Measurements from ENCODE around the gene TMEM147. TPM values are rescaled to one million over a fixed set of nuclear protein-coding genes. Genes with fewer than 3 reads are reported as not detected.

The TMEM147 gene
- total and polyA plus RNA-seq, 2 of the 4 experiments (the other 2 are of a cell fraction), result 67.6 to 108 TPM

DNA sequence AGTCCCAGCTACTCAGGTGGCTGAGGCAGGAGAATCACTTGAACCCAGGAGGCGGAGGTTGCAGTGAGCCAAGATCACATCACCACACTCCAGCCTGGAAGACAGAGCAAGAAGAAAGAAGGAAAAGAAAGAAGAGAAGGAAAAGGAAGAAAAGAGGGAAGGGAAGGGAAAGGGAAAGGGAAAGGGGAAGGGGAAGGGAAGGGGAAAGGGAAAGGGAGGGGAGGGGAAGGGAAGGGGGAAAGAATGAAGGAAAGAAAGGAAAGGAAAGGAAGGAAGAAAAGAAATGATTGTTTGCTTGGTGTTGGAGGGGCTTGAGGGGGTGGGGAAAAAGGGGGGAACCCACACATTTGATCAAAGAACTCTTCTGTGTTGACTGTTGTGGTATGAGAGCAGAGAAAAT is 50.5 kb downstream of the TMEM147 start:
- H3K23ac ChIP-seq (ENCODE audit: low read depth, low read length), result no peak overlapping the region
- H4K20me1 ChIP-seq (ENCODE audit: insufficient read depth, low read length), result no peaks in the 10 kb centered on the region
- DNase-seq, result no peak
- H3K27ac ChIP-seq (ENCODE audit: insufficient read depth, low read length), result no peak overlapping the region
- dilution Hi-C loops (cut with HindIII; ENCODE audit: low sequenced_read_pairs, unreplicated experiment) (no loop called here), in situ Hi-C loops (cut with MboI; ENCODE audit: low sequenced_read_pairs) (loop anchor here (25.0 kb wide), 1 partner anchor 259 kb away; the partner anchor contains the start of genes CD22 and FFAR1), intact Hi-C loops (cut with micrococcal nuclease) (no loop called here)
- no TSS peak for BruUV-seq (replicated peaks)
- H2AFZ ChIP-seq (replicated peaks; ENCODE audit: low read length, poor library complexity), result no peak overlapping the region
- H2BK15ac ChIP-seq (ENCODE audit: low read depth, low read length), result no peak overlapping the region
- no peak overlapping the region for H4K5ac ChIP-seq (ENCODE audit: low read depth, low read length)
- H2BK120ac ChIP-seq (ENCODE audit: low read depth, low read length), result no peak overlapping the region
- no CpG with 5 or more reads among the region's 1 CpG for WGBS, 2 experiments (ENCODE audit: extremely low coverage in 2 of 2, insufficient read length in 1 of 2)
- H3K18ac ChIP-seq (ENCODE audit: low read depth, low read length), result no peak overlapping the region
- no peak overlapping the region for H4K91ac ChIP-seq (ENCODE audit: insufficient read depth, low read depth, low read length)
- H4K8ac ChIP-seq (ENCODE audit: low read depth in 2 of 2, low read length in 2 of 2), result no peak overlapping the region
- H3K9me3 ChIP-seq (ENCODE audit: control insufficient read depth, insufficient read depth, low read length), result no peaks in the 10 kb centered on the region
- no peaks in the 10 kb centered on the region for H3K79me1 ChIP-seq (ENCODE audit: low read depth in 1 of 2, low read length in 2 of 2)
- ChIA-PET POLR2A (ENCODE audit: unreplicated experiment) (no interaction called here), CTCF (no interaction called here)
- TF ChIP-seq CHD1 (IDR thresholded peaks at IDR 0.05; ENCODE audit: low read depth, low read length) (no peak), RAD21 (IDR thresholded peaks at IDR 0.05; ENCODE audit: low read length) (no peak), RFX5 (IDR thresholded peaks at IDR 0.05; ENCODE audit: low read depth, low read length) (no peak), SMC3 (IDR thresholded peaks at IDR 0.05; ENCODE audit: low read depth, low read length) (no peak), FOS (IDR thresholded peaks at IDR 0.05; ENCODE audit: low read depth, low read length) (no peak), MXI1 (IDR thresholded peaks at IDR 0.05; ENCODE audit: borderline replicate concordance, low read depth, low read length) (no peak), MAZ (IDR thresholded peaks at IDR 0.05; ENCODE audit: borderline replicate concordance, low read depth, low read length) (no peak), POLR2A (IDR thresholded peaks at IDR 0.05; ENCODE audit: low read depth, low read length) (no peak), MAFK (IDR thresholded peaks at IDR 0.05; ENCODE audit: low read depth, low read length) (no peak), RCOR1 (IDR thresholded peaks at IDR 0.05; ENCODE audit: insufficient replicate concordance, low read length) (no peak), BHLHE40 (IDR thresholded peaks at IDR 0.05; ENCODE audit: low read depth, low read length) (no peak)
- TF ChIP-seq, protein P1, sequence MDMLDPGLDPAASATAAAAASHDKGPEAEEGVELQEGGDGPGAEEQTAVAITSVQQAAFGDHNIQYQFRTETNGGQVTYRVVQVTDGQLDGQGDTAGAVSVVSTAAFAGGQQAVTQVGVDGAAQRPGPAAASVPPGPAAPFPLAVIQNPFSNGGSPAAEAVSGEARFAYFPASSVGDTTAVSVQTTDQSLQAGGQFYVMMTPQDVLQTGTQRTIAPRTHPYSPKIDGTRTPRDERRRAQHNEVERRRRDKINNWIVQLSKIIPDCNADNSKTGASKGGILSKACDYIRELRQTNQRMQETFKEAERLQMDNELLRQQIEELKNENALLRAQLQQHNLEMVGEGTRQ (IDR thresholded peaks at IDR 0.05; ENCODE audit: low read depth, low read length), result no peak
- H3K14ac ChIP-seq (replicated peaks; ENCODE audit: low read depth, low read length), result no peak overlapping the region
- no peak overlapping the region for H2AK5ac ChIP-seq (ENCODE audit: low read depth, low read length)
- no peaks in the 10 kb centered on the region for H3K36me3 ChIP-seq (ENCODE audit: control insufficient read depth, insufficient read depth, low read length)
- H3K27me3 ChIP-seq (ENCODE audit: control insufficient read depth, insufficient read depth, low read length), result 0 out of 2 replicates have a peak, but pooled peaks cover 2% of the 10 kb centered on the region
- no peak overlapping the region for H3K56ac ChIP-seq (ENCODE audit: extremely low read depth, insufficient read depth, low read length)
- H3K9ac ChIP-seq (ENCODE audit: low read depth, low read length), result no peak overlapping the region
- H3K4me1 ChIP-seq (ENCODE audit: control insufficient read depth, insufficient read depth, low read length), result no peaks in the 10 kb centered on the region
- no peak overlapping the region for H3K4ac ChIP-seq (ENCODE audit: low read depth, low read length)
- no peak overlapping the region for H2BK20ac ChIP-seq (ENCODE audit: low read depth, low read length)
- H3K4me3 ChIP-seq (ENCODE audit: insufficient read depth, low read depth, low read length), result no peak overlapping the region
- H2AK9ac ChIP-seq (replicated peaks; ENCODE audit: low read depth, low read length, poor library complexity), result no peak overlapping the region
- no peak for ATAC-seq (ENCODE audit: low read depth)
- no peak overlapping the region for H2BK5ac ChIP-seq (ENCODE audit: low read depth, low read length, poor library complexity, severe bottlenecking)
- no peaks in the 10 kb centered on the region for H3K9me1 ChIP-seq (ENCODE audit: insufficient read depth, low read length)
- no peak overlapping the region for H3K4me2 ChIP-seq (ENCODE audit: low read depth, low read length)
